Stomach (tissue), 4 donors: Measurements from ENCODE around the gene OR4K13.

ENCODE experiments used
- CTCF ChIP-seq, 7 experiments: fragments of 450-650 bp in 4 of 7; fragments of 200-600 bp in 3 of 7; sonication (generic) in 3 of 7; IDR thresholded peaks; one replicate each; pipeline ENCODE4 v1.5.1; 2016 to 2019; ENCODE audit warnings: antibody characterized with exemption in 7 of 7, control low read depth in 2 of 7, mild to moderate bottlenecking in 1 of 7
- POLR2A ChIP-seq, 4 donors: fragments of 450-650 bp; IDR thresholded peaks; one replicate each; pipeline ENCODE4 v1.6.1; 2016; ENCODE audit warnings: antibody characterized with exemption in 4 of 4, control low read depth in 2 of 4, mild to moderate bottlenecking in 1 of 4, moderate library complexity in 1 of 4
- POLR2AphosphoS5 ChIP-seq, 3 donors: sonication (generic); formaldehyde crosslinking; IDR thresholded peaks; one replicate each; pipeline ENCODE4 v1.6.1; 2016; ENCODE audit warnings: antibody characterized with exemption in 3 of 3

GRCh38 chr14:19993438-19993837 lies 42.4 kb downstream of the OR4K13 start:
- TF ChIP-seq CTCF (IDR thresholded peaks at IDR 0.05): no peak
- no peak for TF ChIP-seq POLR2AphosphoS5 (IDR thresholded peaks at IDR 0.05)
- no peak for TF ChIP-seq POLR2A (IDR thresholded peaks at IDR 0.05)
